MM.1S (cell line): ENCODE measurements around the gene PPP1R14C.

Experiments used
- CTCF ChIP-seq: fragments of 300-600 bp; sonication (generic); IDR thresholded peaks from 2 replicates; pipeline ENCODE4 v1.5.1; 2016; ENCODE audit warnings: antibody characterized with exemption, low read length, mixed read lengths
- EZH2phosphoT487 ChIP-seq: fragments of 300-600 bp; sonication (generic); IDR thresholded peaks from 2 replicates; pipeline ENCODE4 v1.6.1; 2018; ENCODE audit warnings: antibody characterized with exemption, low read length

DNA sequence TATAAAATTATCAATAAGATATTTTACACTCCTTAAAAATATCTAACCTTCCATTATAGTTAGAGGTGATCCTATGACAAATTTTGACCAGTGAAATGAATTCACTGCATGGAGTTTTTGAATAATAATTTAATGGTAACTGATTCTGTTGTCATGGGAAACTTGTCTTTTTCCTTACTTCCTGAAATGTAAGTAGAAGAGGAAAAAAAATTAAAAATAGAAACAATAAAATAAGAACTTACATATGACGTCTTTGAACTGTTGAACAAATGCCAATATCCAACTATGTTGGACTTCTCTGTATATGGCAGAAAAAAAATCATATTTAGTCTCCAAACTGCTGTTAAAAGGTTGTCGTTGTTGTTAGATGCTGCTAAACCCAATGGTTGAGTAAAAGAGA, 26.3 kb downstream of the PPP1R14C start:
- TF ChIP-seq CTCF (no peak), EZH2phosphoT487 (no peak)
